GM18502 (cell line): ENCODE data around the gene CLDN1.

Source experiments
- ATAC-seq: cut with Tn5 transposase; IDR thresholded peaks from one replicate; pipeline ENCODE4 v1.9.1; 2021; ENCODE audit warnings: mild to moderate bottlenecking; ENCODE audit not compliant: unreplicated experiment, poor library complexity

Gene CLDN1

GRCh38 chr3:190321789-190322603 is at the start of gene CLDN1:
Gene CLDN1 (minus strand): TSS chr3:190322446. CDS start chr3:190322206, 240 bp downstream.
- peak; percentile 87 for ATAC-seq

- no peak for ATAC-seq
Measured at GRCh38 chr3:190371152-190371551, 48.9 kb upstream of the CLDN1 start.

- ATAC-seq = no peak
Measured at GRCh38 chr3:190370369-190370768, 48.1 kb upstream of the CLDN1 start.

GRCh38 chr3:190369668-190370295 is 47.5 kb upstream of the CLDN1 start:
- no peak for ATAC-seq

- ATAC-seq = no peak
Measured at GRCh38 chr3:190368881-190369280, 46.6 kb upstream of the CLDN1 start.

- ATAC-seq = no peak
Measured at GRCh38 chr3:190366133-190366532, 43.9 kb upstream of the CLDN1 start.

- ATAC-seq = no peak
Measured at GRCh38 chr3:190362258-190362657, 40.0 kb upstream of the CLDN1 start.

GRCh38 chr3:190361791-190362190 is 39.5 kb upstream of the CLDN1 start:
- no peak for ATAC-seq

- ATAC-seq = no peak
Measured at GRCh38 chr3:190360228-190360627, 38.0 kb upstream of the CLDN1 start.

GRCh38 chr3:190359813-190360212 is 37.6 kb upstream of the CLDN1 start:
- ATAC-seq = no peak

- ATAC-seq = no peak
Measured at GRCh38 chr3:190357468-190357867, 35.2 kb upstream of the CLDN1 start.

- ATAC-seq = no peak
Measured at GRCh38 chr3:190356246-190356645, 34.0 kb upstream of the CLDN1 start.

- ATAC-seq = no peak
Measured at GRCh38 chr3:190352861-190353457, 30.7 kb upstream of the CLDN1 start.

- ATAC-seq = no peak
Measured at GRCh38 chr3:190346541-190346940, 24.3 kb upstream of the CLDN1 start.

GRCh38 chr3:190345878-190346277 is 23.6 kb upstream of the CLDN1 start:
- no peak for ATAC-seq

- ATAC-seq = no peak
Measured at GRCh38 chr3:190345027-190345821, 23.0 kb upstream of the CLDN1 start.

GRCh38 chr3:190340071-190340470 is 17.8 kb upstream of the CLDN1 start:
- no peak for ATAC-seq

GRCh38 chr3:190339130-190339529 is 16.9 kb upstream of the CLDN1 start:
- ATAC-seq = peak; percentile 86

- no peak for ATAC-seq
Measured at GRCh38 chr3:190338717-190339116, 16.5 kb upstream of the CLDN1 start.

GRCh38 chr3:190337301-190337700 is 15.1 kb upstream of the CLDN1 start:
- ATAC-seq = no peak
